IMR-90 (cell line): ENCODE measurements around the gene SLC30A5. TPM values are rescaled to one million over a fixed set of nuclear protein-coding genes. Genes with fewer than 3 reads are reported as not detected.

Experiments used
- ATAC-seq: fragments of 200-7000 bp; cut with Tn5 transposase; 2 replicates; pipeline ENCODE4 v1.9.1; 2020; ENCODE audit warnings: low read depth, mild to moderate bottlenecking, moderate library complexity
- BruUV-seq: library from RNA; stranded (reverse); fragments of 400-500 nt; replicated peaks from 2 replicates; lab custom pipeline; 2021; lab: Mats Ljungman, UMichigan
- CTCF ChIA-PET: fragments of 300-600 bp; formaldehyde crosslinking; extraction: SDS; loops from one replicate; lab custom pipeline; 2021; ENCODE audit warnings: antibody characterized with exemption; lab: Yijun Ruan, JAX
- POLR2A ChIA-PET: fragments of 300-600 bp; sonication (Branson Sonifier 250); formaldehyde crosslinking; loops from one replicate; lab custom pipeline; 2022; ENCODE audit warnings: antibody characterized with exemption; ENCODE audit not compliant: unreplicated experiment; lab: Charles Lee
- DNase-seq: peaks from one replicate; pipeline ENCODE4 v3.0.0; 2013
- H2AFZ ChIP-seq: replicated peaks from 2 replicates; pipeline ENCODE3; 2013; ENCODE audit warnings: low read length, mild to moderate bottlenecking; ENCODE audit not compliant: poor library complexity
- H2AK5ac ChIP-seq: 2 replicates; pipeline ENCODE4 v1.6.1; 2013; ENCODE audit warnings: low read depth, low read length, inconsistent platforms
- H2AK9ac ChIP-seq: replicated peaks from 2 replicates; pipeline ENCODE3; 2013; ENCODE audit warnings: mild to moderate bottlenecking, low read depth, low read length, moderate library complexity; ENCODE audit not compliant: poor library complexity
- H2BK120ac ChIP-seq: 2 replicates; pipeline ENCODE4 v1.6.1; 2013; ENCODE audit warnings: low read depth, low read length, inconsistent platforms
- H2BK15ac ChIP-seq: 3 replicates; pipeline ENCODE4 v1.6.1; 2013; ENCODE audit warnings: low read depth, low read length, inconsistent platforms
- H2BK20ac ChIP-seq: 2 replicates; pipeline ENCODE4 v1.6.1; 2013; ENCODE audit warnings: low read depth, mild to moderate bottlenecking, inconsistent platforms, low read length, moderate library complexity
- H2BK5ac ChIP-seq: 2 replicates; pipeline ENCODE4 v1.6.1; 2013; ENCODE audit warnings: mild to moderate bottlenecking, low read depth, low read length, inconsistent platforms; ENCODE audit not compliant: poor library complexity, severe bottlenecking
- H3K14ac ChIP-seq: replicated peaks from 2 replicates; pipeline ENCODE4 v1.6.1; 2013; ENCODE audit warnings: low read depth, low read length, inconsistent platforms
- H3K18ac ChIP-seq: 2 replicates; pipeline ENCODE4 v1.6.1; 2013; ENCODE audit warnings: low read depth, low read length, control low read depth
- H3K23ac ChIP-seq: 2 replicates; pipeline ENCODE4 v1.6.1; 2013; ENCODE audit warnings: low read depth, low read length, inconsistent platforms
- H3K27ac ChIP-seq: 2 replicates; pipeline ENCODE4 v1.5.1; 2013; ENCODE audit warnings: mild to moderate bottlenecking, control low read depth, low read length; ENCODE audit not compliant: insufficient read depth
- H3K27me3 ChIP-seq: 2 replicates; pipeline ENCODE4 v1.6.1; 2013; ENCODE audit warnings: low read length; ENCODE audit not compliant: control insufficient read depth, insufficient read depth
- H3K36me3 ChIP-seq: 2 replicates; pipeline ENCODE4 v1.6.1; 2013; ENCODE audit warnings: low read length, mixed read lengths; ENCODE audit not compliant: control insufficient read depth, insufficient read depth
- H3K4ac ChIP-seq: 2 replicates; pipeline ENCODE4 v1.6.1; 2013; ENCODE audit warnings: low read depth, low read length, inconsistent platforms
- H3K4me1 ChIP-seq: 2 replicates; pipeline ENCODE4 v1.6.1; 2013; ENCODE audit warnings: low read length, mixed read lengths; ENCODE audit not compliant: control insufficient read depth, insufficient read depth
- H3K4me2 ChIP-seq: 2 replicates; pipeline ENCODE4 v1.6.1; 2013; ENCODE audit warnings: low read depth, mild to moderate bottlenecking, control low read depth, low read length, moderate library complexity
- H3K4me3 ChIP-seq: 2 replicates; pipeline ENCODE4 v1.5.1; 2013; ENCODE audit warnings: low read depth, mild to moderate bottlenecking, control low read depth, low read length, moderate library complexity; ENCODE audit not compliant: insufficient read depth
- H3K56ac ChIP-seq: 2 replicates; pipeline ENCODE4 v1.6.1; 2013; ENCODE audit warnings: low read length, inconsistent platforms; ENCODE audit not compliant: insufficient read depth; ENCODE audit errors: extremely low read depth
- H3K79me1 ChIP-seq, 2 experiments: 2 replicates each; pipeline ENCODE4 v1.6.1; 2013; ENCODE audit warnings: low read length in 2 of 2, inconsistent platforms in 1 of 2, low read depth in 1 of 2
- H3K9ac ChIP-seq: 2 replicates; pipeline ENCODE4 v1.6.1; 2013; ENCODE audit warnings: low read depth, low read length, control low read depth
- H3K9me1 ChIP-seq: 2 replicates; pipeline ENCODE4 v1.6.1; 2013; ENCODE audit warnings: low read length, inconsistent platforms; ENCODE audit not compliant: insufficient read depth
- H3K9me3 ChIP-seq: 2 replicates; pipeline ENCODE4 v1.6.1; 2013; ENCODE audit warnings: low read length; ENCODE audit not compliant: control insufficient read depth, insufficient read depth
- H4K20me1 ChIP-seq: 2 replicates; pipeline ENCODE4 v1.6.1; 2013; ENCODE audit warnings: low read length, inconsistent platforms; ENCODE audit not compliant: insufficient read depth
- H4K5ac ChIP-seq: 2 replicates; pipeline ENCODE4 v1.6.1; 2013; ENCODE audit warnings: mild to moderate bottlenecking, low read depth, low read length, control low read depth
- H4K8ac ChIP-seq, 2 experiments: 2 replicates each; pipeline ENCODE4 v1.6.1; 2013; ENCODE audit warnings: low read depth in 2 of 2, low read length in 2 of 2, control low read depth in 1 of 2, inconsistent platforms in 1 of 2
- H4K91ac ChIP-seq: 2 replicates; pipeline ENCODE4 v1.6.1; 2013; ENCODE audit warnings: low read depth, low read length, inconsistent platforms; ENCODE audit not compliant: insufficient read depth
- CHD1 ChIP-seq: IDR thresholded peaks from 2 replicates; pipeline ENCODE4 v1.6.1; 2012; ENCODE audit warnings: low read depth, low read length, improper control_type of control experiment
- ELK1 ChIP-seq: fragments of 150-350 bp; IDR thresholded peaks from 2 replicates; pipeline ENCODE4 v1.6.1; 2016; ENCODE audit warnings: low read depth, mild to moderate bottlenecking, low read length, moderate library complexity, borderline replicate concordance
- MAFK ChIP-seq: IDR thresholded peaks from 2 replicates; pipeline ENCODE4 v1.6.1; 2012; ENCODE audit warnings: low read depth, low read length, improper control_type of control experiment
- NFE2L2 ChIP-seq: fragments of 150-350 bp; IDR thresholded peaks from 2 replicates; pipeline ENCODE4 v1.6.1; 2016; ENCODE audit warnings: low read depth, mild to moderate bottlenecking, low read length
- WGBS, 2 experiments: methylation state at CpG; one replicate each; pipeline versions ENCODE4 v1.1.5 to v1.1.7; 2013; ENCODE audit warnings: missing lambda C conversion rate in 2 of 2; ENCODE audit not compliant: insufficient read length in 1 of 2; ENCODE audit errors: extremely low coverage in 2 of 2; 5-methylcytosine and 5-hydroxymethylcytosine counted together
- dilution Hi-C: fragments of 300-500 bp; cut with HindIII; formaldehyde crosslinking; loops from one replicate; pipeline ENCODE4 v1.14.3; 2018; ENCODE audit warnings: low sequenced_read_pairs; ENCODE audit not compliant: unreplicated experiment
- in situ Hi-C: fragments of 300-500 bp; cut with MboI; formaldehyde crosslinking; loops from 3 replicates; pipeline ENCODE4 v1.14.3; 2019; ENCODE audit warnings: low sequenced_read_pairs, inconsistent platforms, mixed read lengths
- intact Hi-C: fragments of 100-400 bp; cut with micrococcal nuclease; formaldehyde crosslinking; loops from 2 replicates; pipeline ENCODE4 v1.10.0; 2022
- polyA plus RNA-seq, 3 experiments: library from polyadenylated mRNA; depleted of rRNA; stranded (reverse); fragments of >200 nt; gene quantifications; 2 replicates each; pipeline ENCODE4 v1.2.3, GENCODE V29; 2012; ENCODE audit warnings: low replicate concordance in 1 of 3
- total RNA-seq: library from RNA; depleted of rRNA; stranded (reverse); fragments of >200 nt; gene quantifications from 2 replicates; pipeline ENCODE4 v1.2.3, GENCODE V29; 2012

SLC30A5 gene
- total and polyA plus RNA-seq, 2 of the 4 experiments (the other 2 are of a cell fraction) = 21.2 to 34.8 TPM

DNA sequence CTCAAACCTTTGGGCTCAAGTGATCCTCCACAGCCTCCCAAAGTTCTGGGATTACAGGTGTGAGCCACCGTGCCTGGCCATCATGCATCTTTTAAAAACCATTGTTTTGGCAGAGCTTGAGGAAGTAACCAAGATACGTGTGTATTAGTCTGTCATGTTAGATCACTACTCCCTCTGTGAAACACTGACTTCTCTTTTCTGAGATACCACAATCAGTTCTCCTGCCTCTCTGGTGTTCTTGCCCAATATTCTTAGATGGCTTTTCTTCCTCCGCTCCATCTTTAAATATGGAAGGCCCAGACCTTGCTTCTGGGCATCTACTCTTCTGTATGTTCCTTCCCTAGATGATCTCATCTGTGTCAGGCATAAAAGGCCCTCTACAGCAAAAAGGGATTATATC lies 58.9 kb downstream of the SLC30A5 start:
- Histone ChIP-seq H3K4me3 (no peak overlapping the region), H3K4ac (no peak overlapping the region), H2BK120ac (no peak overlapping the region), H4K5ac (no peak overlapping the region), H4K8ac (no peak overlapping the region), H3K4me1 (no peaks in the 10 kb centered on the region), H4K20me1 (no peaks in the 10 kb centered on the region), H2AFZ (no peak overlapping the region), H3K18ac (no peak overlapping the region), H2BK15ac (no peak overlapping the region), H3K56ac (no peak overlapping the region), H4K91ac (no peak overlapping the region), H3K9me1 (no peaks in the 10 kb centered on the region), H3K27me3 (no peaks in the 10 kb centered on the region), H3K4me2 (no peak overlapping the region), H2BK20ac (no peak overlapping the region), H3K9ac (no peak overlapping the region), H3K14ac (no peak overlapping the region), H3K27ac (no peak overlapping the region), H2BK5ac (no peak overlapping the region), H3K9me3 (no peaks in the 10 kb centered on the region), H3K36me3 (no peaks in the 10 kb centered on the region), H2AK5ac (no peak overlapping the region), H3K79me1 (no peaks in the 10 kb centered on the region), H2AK9ac (no peak overlapping the region), H3K23ac (no peak overlapping the region)
- intact Hi-C loops (no loop called here), dilution Hi-C loops (no loop called here), in situ Hi-C loops (no loop called here)
- ATAC-seq (no peak), DNase-seq (no peak)
- no CpG with 5 or more reads among the region's 3 CpGs for WGBS, 2 experiments
- TF ChIP-seq CHD1 = no peak
- no peak for TF ChIP-seq MAFK
- no peak for TF ChIP-seq NFE2L2
- no peak for TF ChIP-seq ELK1
- no TSS peak for BruUV-seq
- CTCF ChIA-PET = interaction anchor here (0.6 kb wide), 1 partner anchor 37 kb away, joined by 3 read pairs; no protein-coding TSS in a partner anchor
- POLR2A ChIA-PET = no interaction called here
